Testis (tissue), 3 donors: Measurements from ENCODE around the gene MAP2. TPM values are rescaled to one million over a fixed set of nuclear protein-coding genes. Genes with fewer than 3 reads are reported as not detected.

Source experiments
- DNase-seq: peaks from one replicate; pipeline ENCODE4 v3.0.0-alpha.2; 2019
- H3K27ac ChIP-seq, 2 donors: fragments of 200-600 bp; sonication (generic); one replicate each; pipeline ENCODE4 v1.5.1; 2019
- H3K27me3 ChIP-seq: fragments of 200-600 bp; sonication (generic); one replicate; pipeline ENCODE4 v1.5.1; 2019
- H3K36me3 ChIP-seq: fragments of 200-600 bp; sonication (generic); one replicate; pipeline ENCODE4 v1.5.1; 2017; ENCODE audit warnings: low read depth; ENCODE audit errors: missing control alignments
- H3K4me1 ChIP-seq: fragments of 200-600 bp; sonication (generic); one replicate; pipeline ENCODE4 v1.5.1; 2019
- H3K4me3 ChIP-seq, 2 donors: fragments of 200-600 bp; sonication (generic); one replicate each; pipeline ENCODE4 v1.5.1; 2017 to 2019
- H3K9me3 ChIP-seq: fragments of 200-600 bp; sonication (generic); one replicate; pipeline ENCODE4 v1.5.1; 2017
- POLR2A ChIP-seq: fragments of 450-650 bp; IDR thresholded peaks from one replicate; pipeline ENCODE4 v1.6.1; 2017; ENCODE audit warnings: antibody characterized with exemption, mild to moderate bottlenecking, moderate library complexity
- WGBS, 2 donors: methylation state at CpG; one replicate each; pipeline ENCODE4 v1.1.5; 2018; 5-methylcytosine and 5-hydroxymethylcytosine counted together
- intact Hi-C: fragments of 100-400 bp; cut with DNase I; formaldehyde crosslinking; loops from one replicate; pipeline ENCODE4 v1.15.1; 2023; ENCODE audit warnings: low total_unique reads
- polyA plus RNA-seq: library from polyadenylated mRNA; stranded (reverse); fragments of 350-450 nt; fragmentation: Illumina TruSeq; extraction: RNeasy Lipid Tissue Mini Kit (QIAGEN cat#74804); gene quantifications from one replicate; pipeline ENCODE4 v1.2.3, GENCODE V29; 2014; ENCODE audit warnings: low read depth, low replicate concordance; ENCODE audit not compliant: insufficient read depth
- total RNA-seq, 2 donors: library from RNA; depleted of rRNA; stranded (reverse); fragments of >200 nt; gene quantifications; one replicate each; pipeline ENCODE4 v1.2.3, GENCODE V29; 2016
- TF ChIP-seq, protein P1 (sequence below), 3 experiments: fragments of 450-650 bp in 2 of 3; fragments of 200-600 bp in 1 of 3; sonication (generic) in 1 of 3; IDR thresholded peaks; one replicate each; pipeline ENCODE4 v1.5.1; 2016 to 2019; ENCODE audit warnings: antibody characterized with exemption in 3 of 3, mild to moderate bottlenecking in 2 of 3, moderate library complexity in 1 of 3

Gene MAP2
- total and polyA plus RNA-seq, 3 donors from 2014 or later, result 15.6 to 30.9 (median 20.9) TPM

- Histone ChIP-seq H3K36me3 (no peaks in the 10 kb centered on the region), H3K4me1 (no peaks in the 10 kb centered on the region), H3K4me3 (no peak overlapping the region), H3K27me3 (no peaks in the 10 kb centered on the region), H3K27ac (no peak overlapping the region), H3K9me3 (no peaks in the 10 kb centered on the region)
- intact Hi-C loops, result no loop called here
- DNase-seq, result no peak
- TF ChIP-seq POLR2A, result no peak
- TF ChIP-seq, protein P1, sequence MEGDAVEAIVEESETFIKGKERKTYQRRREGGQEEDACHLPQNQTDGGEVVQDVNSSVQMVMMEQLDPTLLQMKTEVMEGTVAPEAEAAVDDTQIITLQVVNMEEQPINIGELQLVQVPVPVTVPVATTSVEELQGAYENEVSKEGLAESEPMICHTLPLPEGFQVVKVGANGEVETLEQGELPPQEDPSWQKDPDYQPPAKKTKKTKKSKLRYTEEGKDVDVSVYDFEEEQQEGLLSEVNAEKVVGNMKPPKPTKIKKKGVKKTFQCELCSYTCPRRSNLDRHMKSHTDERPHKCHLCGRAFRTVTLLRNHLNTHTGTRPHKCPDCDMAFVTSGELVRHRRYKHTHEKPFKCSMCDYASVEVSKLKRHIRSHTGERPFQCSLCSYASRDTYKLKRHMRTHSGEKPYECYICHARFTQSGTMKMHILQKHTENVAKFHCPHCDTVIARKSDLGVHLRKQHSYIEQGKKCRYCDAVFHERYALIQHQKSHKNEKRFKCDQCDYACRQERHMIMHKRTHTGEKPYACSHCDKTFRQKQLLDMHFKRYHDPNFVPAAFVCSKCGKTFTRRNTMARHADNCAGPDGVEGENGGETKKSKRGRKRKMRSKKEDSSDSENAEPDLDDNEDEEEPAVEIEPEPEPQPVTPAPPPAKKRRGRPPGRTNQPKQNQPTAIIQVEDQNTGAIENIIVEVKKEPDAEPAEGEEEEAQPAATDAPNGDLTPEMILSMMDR (IDR thresholded peaks at IDR 0.05), result no peak
- 88 to 93% methylated on average over 10 of the region's 10 CpGs for WGBS, 2 donors
These were observed 266.3 kb downstream of the MAP2 start for GRCh38 chr2:209690029-209690754.

GRCh38 chr2:209694748-209695147 lies 270.9 kb downstream of the MAP2 start:
- DNase-seq, result no peak
- Histone ChIP-seq H3K36me3 (no peaks in the 10 kb centered on the region), H3K27me3 (no peaks in the 10 kb centered on the region), H3K4me3 (no peak overlapping the region), H3K9me3 (no peaks in the 10 kb centered on the region), H3K4me1 (no peaks in the 10 kb centered on the region), H3K27ac (no peak overlapping the region)
- intact Hi-C loops, result no loop called here
- WGBS, 2 donors, result 94 to 97% methylated on average over 8 of the region's 8 CpGs
- TF ChIP-seq, protein P1 (IDR thresholded peaks at IDR 0.05), result no peak
- no peak for TF ChIP-seq POLR2A

GRCh38 chr2:209696836-209697711 lies 273.2 kb downstream of the MAP2 start:
- no peaks in the 10 kb centered on the region for H3K4me1 ChIP-seq
- no peaks in the 10 kb centered on the region for H3K36me3 ChIP-seq
- no peaks in the 10 kb centered on the region for H3K9me3 ChIP-seq
- H3K27ac ChIP-seq, result no peak overlapping the region
- intact Hi-C loops, result no loop called here
- no peak for DNase-seq
- WGBS, 2 donors, result 64 to 70% methylated on average over 8 of the region's 8 CpGs
- no peak overlapping the region for H3K4me3 ChIP-seq
- no peak for TF ChIP-seq POLR2A
- TF ChIP-seq, protein P1 (IDR thresholded peaks at IDR 0.05), result no peak
- H3K27me3 ChIP-seq, result no peaks in the 10 kb centered on the region

GRCh38 chr2:209702775-209703174 lies 278.9 kb downstream of the MAP2 start:
- Histone ChIP-seq H3K27me3 (no peaks in the 10 kb centered on the region), H3K4me1 (no peaks in the 10 kb centered on the region), H3K36me3 (no peaks in the 10 kb centered on the region), H3K9me3 (no peaks in the 10 kb centered on the region), H3K4me3 (no peak overlapping the region), H3K27ac (no peak overlapping the region)
- 61 to 68% methylated on average over 2 of the region's 2 CpGs for WGBS, 2 donors
- intact Hi-C loops, result no loop called here
- no peak for DNase-seq
- no peak for TF ChIP-seq POLR2A
- TF ChIP-seq, protein P1 (IDR thresholded peaks at IDR 0.05), result no peak
